ENCODE results near the gene ABI3BP.

DNA sequence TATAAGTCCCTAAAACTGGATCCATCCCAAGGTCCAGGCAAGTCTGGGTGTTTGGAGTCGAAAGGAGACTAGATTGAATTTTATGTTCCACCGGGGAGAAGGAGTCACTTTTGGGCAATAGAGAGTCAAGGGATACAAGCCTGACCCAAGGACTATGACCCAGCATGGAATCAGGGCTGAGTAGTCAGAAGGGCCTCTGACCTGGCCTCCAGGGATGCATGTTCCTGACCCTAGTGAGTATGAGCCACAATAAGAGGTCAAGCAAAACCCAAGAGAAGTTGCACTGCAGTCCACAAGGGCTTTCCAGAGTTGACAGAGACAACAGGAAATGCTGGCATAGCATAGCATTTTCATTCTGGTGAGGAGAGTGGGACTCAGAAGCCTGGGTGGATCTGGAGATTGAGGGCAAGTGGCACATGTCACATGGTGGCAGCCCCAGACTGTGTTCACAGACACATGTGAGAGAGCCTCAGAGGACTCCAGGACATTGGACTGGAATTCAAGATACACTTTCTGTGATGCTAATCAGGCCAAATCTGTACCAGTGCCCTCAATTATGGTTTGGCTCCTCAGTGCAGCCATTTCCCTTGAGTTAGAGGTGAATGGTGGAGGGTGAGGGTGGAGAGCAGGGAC lies 217.0 kb downstream of the ABI3BP start:
- TF ChIP-seq, protein P1, sequence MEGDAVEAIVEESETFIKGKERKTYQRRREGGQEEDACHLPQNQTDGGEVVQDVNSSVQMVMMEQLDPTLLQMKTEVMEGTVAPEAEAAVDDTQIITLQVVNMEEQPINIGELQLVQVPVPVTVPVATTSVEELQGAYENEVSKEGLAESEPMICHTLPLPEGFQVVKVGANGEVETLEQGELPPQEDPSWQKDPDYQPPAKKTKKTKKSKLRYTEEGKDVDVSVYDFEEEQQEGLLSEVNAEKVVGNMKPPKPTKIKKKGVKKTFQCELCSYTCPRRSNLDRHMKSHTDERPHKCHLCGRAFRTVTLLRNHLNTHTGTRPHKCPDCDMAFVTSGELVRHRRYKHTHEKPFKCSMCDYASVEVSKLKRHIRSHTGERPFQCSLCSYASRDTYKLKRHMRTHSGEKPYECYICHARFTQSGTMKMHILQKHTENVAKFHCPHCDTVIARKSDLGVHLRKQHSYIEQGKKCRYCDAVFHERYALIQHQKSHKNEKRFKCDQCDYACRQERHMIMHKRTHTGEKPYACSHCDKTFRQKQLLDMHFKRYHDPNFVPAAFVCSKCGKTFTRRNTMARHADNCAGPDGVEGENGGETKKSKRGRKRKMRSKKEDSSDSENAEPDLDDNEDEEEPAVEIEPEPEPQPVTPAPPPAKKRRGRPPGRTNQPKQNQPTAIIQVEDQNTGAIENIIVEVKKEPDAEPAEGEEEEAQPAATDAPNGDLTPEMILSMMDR (IDR thresholded peaks at IDR 0.05; ENCODE audit: low read length) = no peak
- TF ChIP-seq EZH2 (optimal IDR thresholded peaks at IDR 0.05; ENCODE audit: low read depth, low read length) (no peak), EZH2phosphoT487 (IDR thresholded peaks at IDR 0.05; ENCODE audit: low read length) (no peak)

Data from MM.1S (cell line).